Camera-type eye (tissue), 1 donor: ENCODE measurements around the gene GPR179. TPM values are rescaled to one million over a fixed set of nuclear protein-coding genes. Genes with fewer than 3 reads are reported as not detected.

Experiments
- total RNA-seq: library from RNA; depleted of rRNA; stranded (reverse); fragments of >200 nt; gene quantifications from one replicate; pipeline ENCODE4 v1.2.3, GENCODE V29; 2014

The GPR179 gene
- total RNA-seq = 10.4 TPM

GRCh38 chr17:38343608-38344419 lies at the start of gene GPR179:
Gene GPR179, minus strand, starts transcription at chr17:38343956. Its CDS starts 167 bp downstream, at chr17:38343789.

GRCh38 chr17:38351412-38352222 lies 7.9 kb upstream of the GPR179 start, which contains the start of gene SOCS7:
Gene SOCS7, plus strand, starts transcription at chr17:38351844. Its CDS starts 209 bp downstream, at chr17:38352053.

GRCh38 chr17:38296834-38297517 lies 46.8 kb downstream of the GPR179 start, which contains the start of gene MRPL45:
Gene MRPL45, plus strand, starts transcription at chr17:38297168. Its CDS starts 16 bp downstream, at chr17:38297184.

Other genes with a start within 250 kb of the GPR179 start
- gene TBC1D3E, start 216.0 kb downstream of the GPR179 start, total RNA-seq = not detected
- not detected for gene TBC1D3, start 151.4 kb downstream of the GPR179 start, total RNA-seq
- 31.3 TPM for gene MRPL45, start 46.8 kb downstream of the GPR179 start, total RNA-seq
- 37.7 TPM for gene SOCS7, start 7.9 kb upstream of the GPR179 start, total RNA-seq
- 73.6 TPM for gene ARHGAP23, start 84.5 kb upstream of the GPR179 start, total RNA-seq